NT2/D1 (cell line): ENCODE data around the gene FBXL7.

Source experiments
- SUZ12 ChIP-seq: IDR thresholded peaks from 2 replicates; pipeline ENCODE4 v1.6.1; 2011; ENCODE audit not compliant: insufficient read length, insufficient read depth; ENCODE audit errors: extremely low read depth
- YY1 ChIP-seq: IDR thresholded peaks from 2 replicates; pipeline ENCODE4 v1.6.1; 2011; ENCODE audit not compliant: insufficient read length, insufficient read depth
- ZNF274 ChIP-seq: IDR thresholded peaks from 2 replicates; pipeline ENCODE4 v1.6.1; 2011; ENCODE audit warnings: mild to moderate bottlenecking, low read depth, low read length

- TF ChIP-seq YY1: no peak
- no peak for TF ChIP-seq ZNF274
- no peak for TF ChIP-seq SUZ12
Measured at GRCh38 chr5:15575666-15576065, 75.7 kb downstream of the FBXL7 start.
